Stimulated activated CD4-positive, alpha-beta T cell treated with anti-CD3 and anti-CD28 coated beads, Interleukin-15, amount 100 ng/mL, for 48 hours (primary cell): ENCODE measurements around the gene PSD.

Experiments
- DNase-seq, 2 donors: peaks; one replicate each; pipeline ENCODE4 v3.0.0-alpha.2; 2020; ENCODE audit warnings: low read depth in 2 of 2

Gene PSD

DNA sequence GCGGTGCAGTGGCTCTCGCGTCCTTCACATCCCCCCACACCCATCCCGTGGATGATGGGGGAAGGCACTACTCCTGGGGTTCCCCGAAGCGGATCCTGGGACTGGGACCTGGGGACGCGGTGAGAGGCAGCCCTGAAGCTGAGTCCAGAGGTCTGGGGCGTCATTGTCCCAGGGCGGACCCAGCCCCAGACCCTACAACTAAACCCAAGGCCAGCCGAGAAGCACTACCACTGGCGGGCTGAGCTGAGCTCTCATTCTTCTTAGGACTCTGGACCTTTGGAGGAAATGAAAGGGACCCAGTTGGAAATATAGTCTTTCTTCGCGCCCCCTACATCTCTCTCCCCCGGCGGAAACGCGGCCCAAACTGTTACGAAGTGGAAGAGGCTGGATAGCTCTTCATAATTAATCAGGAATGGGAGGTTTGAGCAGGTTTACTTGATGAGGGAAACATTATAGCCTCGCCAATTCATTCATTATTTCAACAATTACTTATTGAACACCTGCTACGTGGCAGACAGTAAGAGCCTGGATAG, 1.7 kb upstream of the PSD start:
- DNase-seq = no peak

DNA sequence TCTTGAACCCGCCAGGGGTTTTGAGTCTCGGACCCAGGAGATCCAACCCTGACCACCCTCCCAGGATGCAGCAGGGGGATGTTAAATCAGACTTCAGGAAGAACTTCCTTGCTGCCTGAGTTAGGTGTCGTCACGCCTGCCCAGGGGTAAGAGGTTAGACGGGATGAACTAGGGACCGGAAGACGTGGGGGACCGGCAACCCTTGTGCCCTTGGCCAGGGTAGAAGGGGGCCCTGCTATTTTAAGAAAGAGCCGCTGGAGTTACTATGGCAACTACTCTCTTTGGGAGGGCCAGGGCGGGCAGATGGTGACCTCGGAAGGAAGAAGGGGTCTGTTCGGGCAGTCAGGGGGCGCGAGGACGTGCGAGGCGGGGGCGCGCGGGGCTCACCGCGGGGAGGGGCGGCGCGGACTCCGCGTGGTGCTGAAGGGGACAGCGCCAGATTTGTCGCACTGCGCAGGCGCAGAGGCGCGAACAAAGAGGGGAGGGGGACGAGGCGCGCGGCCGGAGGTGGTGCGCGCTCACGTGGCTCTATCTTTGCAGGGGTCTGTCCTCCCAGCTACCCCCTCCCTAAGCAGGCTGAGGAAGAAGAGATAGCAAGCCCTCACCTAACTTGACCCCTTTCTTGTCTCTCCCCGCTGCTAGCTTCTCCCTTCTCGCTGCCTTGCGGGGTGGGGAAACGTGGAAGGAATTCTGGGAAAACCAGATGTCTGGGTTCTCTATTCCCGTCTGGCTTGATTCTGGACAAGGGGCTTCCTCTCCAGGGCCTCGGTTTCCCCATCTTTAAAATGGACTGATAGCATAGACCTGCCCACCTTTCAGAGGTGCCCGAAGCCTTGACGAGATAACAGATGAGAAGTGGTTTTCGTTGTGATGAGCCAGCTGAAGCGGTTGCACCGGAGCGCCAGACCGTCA, 940 bp upstream of the PSD start:
- peak in 1 of 2 donors; percentile 59 for DNase-seq

DNA sequence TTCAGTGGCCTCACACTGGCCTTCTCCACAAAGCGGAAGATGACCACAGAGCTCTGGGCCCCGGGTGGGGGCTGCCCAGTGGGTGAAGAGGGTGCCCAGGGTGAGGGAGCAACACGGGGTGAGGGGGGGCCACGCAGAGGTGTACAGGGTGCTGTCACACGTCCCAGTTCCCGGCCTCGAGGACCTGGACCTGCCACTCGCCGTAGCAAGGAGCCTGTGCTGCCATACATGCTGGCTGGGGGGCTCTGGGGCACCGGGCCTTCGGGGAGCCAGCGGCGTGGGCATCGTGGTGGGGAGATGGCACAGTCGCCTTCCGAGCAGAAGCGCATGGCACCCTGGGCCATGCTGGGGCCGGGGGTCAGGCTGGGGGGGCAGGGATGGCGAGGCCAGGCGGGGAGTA, 1.9 kb downstream of the PSD start:
- no peak for DNase-seq

DNA sequence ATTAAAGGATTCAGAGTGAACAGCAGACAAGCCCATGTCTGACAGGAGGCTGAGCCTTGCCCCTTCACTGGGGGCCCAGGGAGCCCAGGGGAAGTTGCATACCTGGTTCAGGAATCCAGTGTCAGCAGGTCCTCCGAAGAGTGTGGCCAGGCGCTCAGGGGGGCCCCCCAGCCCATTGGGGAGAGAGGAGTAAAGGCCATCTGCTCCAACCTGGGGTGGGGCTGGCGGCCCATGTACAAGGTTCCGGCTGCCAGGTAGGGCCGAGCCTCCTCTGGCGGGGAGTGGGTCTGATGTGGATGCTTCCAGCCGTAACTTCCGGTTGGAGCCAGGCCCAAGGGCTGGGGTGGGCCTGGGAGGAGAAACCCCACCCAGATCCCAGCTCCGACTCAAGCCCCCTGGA, 2.3 kb downstream of the PSD start:
- no peak for DNase-seq

DNA sequence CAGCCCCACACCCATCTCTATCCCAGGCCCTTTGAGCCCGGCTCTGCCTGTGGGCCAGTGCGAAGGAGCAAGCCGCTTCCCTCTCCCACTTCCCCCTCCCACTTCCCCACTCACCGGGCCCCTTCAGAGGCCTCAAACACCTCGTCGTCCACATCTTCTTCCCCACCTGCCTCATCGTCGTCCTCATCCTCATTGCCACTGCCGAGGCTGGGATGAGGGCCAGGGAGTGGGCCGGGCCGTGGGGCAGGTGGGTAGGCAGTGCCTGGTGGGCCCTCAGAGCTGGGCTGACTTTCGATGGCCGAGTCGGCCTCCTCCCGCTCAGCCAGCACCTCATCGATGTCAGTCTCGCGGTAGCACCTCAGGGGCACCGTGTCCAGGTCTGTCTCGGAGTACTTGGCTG, 3.8 kb downstream of the PSD start:
- DNase-seq = no peak

DNA sequence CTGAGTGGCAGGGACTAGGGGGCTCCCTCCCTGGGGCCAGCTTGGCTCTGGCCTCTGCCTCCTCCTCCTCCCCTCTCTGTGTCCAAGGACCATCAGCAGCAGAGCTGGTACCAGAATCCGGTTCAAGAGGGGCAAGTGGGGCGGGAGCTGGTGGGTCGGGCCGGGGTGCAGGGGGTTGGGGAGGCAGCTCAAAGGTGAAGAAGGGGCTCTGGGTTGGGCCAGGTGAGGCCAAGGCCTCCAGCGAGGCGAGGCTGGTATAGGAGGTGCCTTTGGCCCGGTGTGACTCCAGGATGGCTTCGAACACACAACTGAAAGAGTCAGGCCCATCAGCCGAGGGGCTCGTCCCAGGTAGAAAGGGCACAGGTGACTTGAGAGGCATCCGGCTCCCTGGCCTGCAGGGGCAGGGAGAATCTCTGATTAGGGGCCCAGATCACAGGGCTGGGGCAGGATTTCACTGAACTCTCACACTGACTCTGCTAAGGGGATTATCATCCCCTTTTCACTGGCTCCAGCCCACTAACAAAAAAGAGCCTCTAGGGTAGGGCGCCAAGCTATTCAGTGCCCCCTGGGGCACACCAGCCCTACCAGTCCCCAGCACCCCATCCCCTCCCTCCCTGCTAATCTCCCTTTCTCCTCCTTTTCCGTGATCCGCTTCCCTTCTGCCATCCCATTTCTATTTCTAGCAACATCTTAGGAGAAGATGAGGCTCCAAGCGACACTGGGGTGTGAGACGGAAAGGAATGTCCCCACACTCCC, 4.6 kb downstream of the PSD start:
- no peak for DNase-seq

DNA sequence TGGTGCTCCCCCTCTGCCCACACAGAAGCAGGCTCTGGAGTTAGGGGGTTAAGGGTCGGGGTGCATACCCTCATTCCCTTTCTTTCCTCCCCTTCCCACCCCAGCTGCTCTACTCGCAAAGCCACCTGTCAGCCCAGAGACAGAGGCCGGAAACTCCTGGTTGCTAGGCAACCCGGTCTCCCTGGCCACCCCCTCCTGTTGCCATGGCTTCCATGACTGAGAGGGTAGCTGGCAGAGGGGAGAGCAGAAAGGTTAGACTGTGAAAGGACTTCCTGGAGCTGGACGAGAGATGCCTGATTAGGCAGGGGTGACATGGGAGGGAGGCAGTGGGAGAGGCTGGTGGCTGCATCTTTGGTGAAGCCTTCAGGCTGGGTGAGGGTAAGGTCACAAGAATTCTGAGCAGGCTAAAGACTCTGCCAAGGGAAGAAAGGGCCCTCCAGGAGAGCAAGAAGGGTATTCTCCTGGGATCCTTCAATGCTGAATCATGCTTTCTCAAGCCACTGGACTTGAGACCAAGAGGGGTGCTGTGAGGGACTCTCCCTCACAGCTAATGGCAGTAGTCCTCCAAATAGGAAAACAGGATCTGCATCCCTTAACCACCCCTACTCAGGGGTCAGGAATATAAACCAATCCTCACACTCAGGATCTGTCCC, 5.4 kb downstream of the PSD start:
- DNase-seq = no peak

DNA sequence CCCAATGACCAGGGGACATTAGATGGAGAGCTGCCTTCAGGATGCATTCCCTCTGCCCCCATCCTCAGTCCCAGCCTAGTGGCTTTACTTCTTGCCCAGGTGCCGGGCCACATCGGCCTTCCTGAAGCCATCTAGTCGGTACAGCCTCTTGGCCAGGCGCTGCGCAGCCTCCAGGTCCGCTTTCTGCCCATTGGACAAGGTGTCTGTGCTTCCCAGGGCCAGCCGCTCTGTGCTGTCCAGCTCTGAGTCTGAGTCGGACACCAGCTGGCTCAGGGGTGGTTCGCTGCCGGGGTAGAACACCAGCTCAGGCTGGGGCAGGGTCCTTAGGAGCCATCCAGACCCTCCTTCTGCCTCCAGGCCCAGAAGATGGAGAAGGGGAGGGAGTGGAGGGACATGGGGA, 6.3 kb downstream of the PSD start:
- DNase-seq = no peak

DNA sequence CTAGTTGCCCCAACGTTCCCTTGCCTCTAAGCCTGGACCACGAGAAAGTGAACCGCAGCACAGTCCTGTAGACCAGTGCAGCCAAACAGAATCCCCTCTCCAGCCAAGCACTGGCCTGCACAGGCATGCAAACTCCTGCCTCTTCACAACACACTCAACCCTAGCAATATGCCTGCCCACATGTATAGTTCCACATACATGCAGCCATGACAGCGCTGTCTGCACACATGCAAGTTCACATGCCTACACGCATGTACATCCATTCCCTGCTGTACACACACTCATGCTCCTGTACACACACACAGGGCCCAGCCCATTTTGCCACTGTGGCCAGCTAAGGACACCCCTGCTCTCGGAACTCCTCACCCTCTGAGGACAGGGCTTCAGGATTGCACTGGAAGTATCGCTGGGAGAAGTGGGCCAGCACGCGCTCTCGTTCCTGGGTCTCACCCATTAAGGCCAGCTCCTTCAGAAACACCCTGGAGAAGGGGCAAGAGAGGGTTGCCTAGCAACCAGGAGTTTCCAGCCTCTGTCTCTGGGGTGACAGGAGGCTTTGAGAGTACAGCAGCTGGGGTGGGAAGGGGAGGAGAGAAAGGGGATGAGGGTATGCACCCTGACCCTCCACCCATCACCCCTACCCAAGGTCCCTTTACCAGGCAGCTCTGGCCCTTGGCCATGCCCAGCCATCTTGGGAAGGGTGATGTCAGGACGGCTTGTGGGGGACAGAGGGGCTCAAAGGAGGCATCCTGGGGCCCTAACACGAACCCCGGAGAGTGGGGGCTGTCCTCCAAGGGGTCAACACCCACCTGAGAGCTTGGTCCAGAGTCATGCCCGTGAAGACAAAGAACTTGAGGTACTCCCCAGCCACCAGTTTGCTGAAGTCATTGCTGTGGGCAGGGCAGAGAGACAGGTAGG, 7.0 kb downstream of the PSD start:
- no peak for DNase-seq

DNA sequence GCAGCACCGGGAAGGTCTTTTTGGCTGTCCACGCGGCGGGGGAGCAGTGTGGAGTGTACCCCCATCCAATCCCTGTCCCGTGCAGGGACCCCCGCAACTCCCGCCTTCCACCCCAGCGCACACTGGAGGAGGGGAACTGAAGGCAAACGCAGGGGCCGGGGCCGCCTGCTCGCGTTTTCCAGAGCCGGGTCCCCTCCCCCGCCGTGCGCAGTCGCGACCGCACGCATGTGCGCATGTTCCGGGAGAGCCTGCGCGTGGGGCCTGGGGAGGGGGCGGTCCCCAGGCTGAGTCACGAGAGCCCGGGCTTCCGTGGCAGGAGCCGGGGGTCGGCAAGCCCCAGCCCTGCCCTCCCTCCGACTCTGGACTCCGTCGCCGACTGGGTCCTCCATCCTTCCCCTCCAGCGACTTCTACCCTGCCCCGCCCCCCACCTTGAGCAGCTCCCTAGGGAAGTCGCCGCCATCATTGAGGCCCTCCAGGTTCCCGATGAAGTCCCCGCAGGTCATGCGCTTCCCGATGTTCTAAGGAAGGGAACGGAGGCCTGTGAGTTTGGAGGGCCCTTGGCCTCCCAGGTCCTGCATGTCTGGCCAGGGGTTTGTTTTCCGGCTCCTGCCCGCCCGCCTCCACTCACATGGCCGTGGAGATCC, 8.0 kb downstream of the PSD start:
- peak in 1 of 2 donors; percentile 64 for DNase-seq

DNA sequence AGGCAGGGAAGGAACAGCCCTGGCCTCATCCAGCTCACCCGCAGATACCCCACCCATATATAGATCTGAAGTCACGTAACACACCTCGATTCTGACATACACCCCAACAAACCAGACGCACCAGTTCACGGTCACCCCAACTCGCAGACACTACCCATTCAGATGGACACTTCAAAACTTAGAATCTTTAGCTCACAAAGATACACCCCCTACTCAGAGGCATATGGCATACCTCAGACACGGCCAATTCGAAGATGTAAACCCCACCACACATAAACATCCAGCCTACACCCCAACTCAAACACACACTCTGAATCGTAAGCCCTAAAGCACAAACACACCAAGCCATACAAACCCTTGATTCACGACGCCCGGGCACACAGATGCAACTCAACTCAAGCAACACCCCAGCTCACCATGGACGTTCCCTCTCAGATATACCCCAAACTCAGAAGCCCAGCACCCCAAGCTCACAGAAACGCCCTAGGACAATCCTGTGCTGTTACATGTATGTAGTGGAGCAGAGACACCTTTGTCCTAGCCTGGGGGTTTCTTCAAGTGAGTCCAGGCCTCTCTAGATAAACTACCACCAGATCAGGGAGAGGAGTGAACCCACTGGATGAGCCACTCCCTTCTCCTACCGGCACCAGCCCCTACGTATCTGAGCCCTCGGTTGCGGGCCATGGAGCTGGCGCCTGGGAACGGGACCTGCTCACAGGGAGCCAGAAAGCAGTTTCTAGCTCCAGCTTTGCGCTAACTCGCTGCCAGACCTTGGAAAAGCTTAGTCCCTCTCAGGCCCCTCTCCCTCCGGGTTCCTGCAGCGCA, 8.8 kb downstream of the PSD start:
- no peak for DNase-seq

DNA sequence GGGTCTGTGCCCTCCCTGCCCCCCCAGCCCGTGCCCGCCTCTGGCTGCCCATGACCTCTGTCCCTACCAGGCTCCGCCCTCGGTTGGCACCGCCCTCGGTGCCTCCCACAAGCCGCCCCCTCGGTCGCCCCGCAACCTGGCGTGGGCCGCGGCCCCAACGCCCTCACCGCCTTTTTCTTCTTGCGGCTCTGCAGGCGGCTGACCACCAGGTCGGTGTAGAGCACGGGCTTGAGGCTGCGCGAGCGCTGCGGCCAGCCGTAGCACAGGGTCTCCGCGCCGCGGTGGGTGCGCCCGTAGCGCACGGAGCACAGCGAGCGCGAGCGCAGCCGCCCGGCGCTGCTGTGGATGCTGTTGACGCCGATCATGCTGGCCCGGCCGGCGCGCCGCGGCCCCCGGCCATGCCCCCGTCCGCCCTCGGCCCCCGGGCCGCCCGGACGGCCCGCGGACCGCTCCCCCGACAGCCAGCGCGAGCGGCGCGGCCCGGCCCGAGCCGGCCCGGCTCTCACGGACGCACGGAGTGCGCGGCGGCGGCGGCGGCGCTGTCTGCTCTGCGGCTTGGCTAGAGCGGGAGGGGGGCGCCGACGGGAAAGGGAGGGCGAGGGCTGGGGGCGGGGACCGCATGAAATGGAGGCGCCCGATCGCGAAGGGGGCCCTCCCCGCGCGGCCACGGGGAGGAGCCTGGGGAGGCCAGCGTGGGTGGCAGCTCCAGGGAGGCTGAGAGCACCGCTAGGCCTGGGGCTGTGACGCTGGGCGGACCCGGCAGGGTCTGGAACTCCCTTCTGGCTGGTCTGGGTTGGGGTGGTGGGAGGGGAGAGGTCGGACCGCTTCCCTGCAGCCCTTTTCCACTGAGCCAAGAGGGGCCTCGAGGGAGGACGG, 9.6 kb downstream of the PSD start:
- peak; percentile 61 to 80 for DNase-seq

DNA sequence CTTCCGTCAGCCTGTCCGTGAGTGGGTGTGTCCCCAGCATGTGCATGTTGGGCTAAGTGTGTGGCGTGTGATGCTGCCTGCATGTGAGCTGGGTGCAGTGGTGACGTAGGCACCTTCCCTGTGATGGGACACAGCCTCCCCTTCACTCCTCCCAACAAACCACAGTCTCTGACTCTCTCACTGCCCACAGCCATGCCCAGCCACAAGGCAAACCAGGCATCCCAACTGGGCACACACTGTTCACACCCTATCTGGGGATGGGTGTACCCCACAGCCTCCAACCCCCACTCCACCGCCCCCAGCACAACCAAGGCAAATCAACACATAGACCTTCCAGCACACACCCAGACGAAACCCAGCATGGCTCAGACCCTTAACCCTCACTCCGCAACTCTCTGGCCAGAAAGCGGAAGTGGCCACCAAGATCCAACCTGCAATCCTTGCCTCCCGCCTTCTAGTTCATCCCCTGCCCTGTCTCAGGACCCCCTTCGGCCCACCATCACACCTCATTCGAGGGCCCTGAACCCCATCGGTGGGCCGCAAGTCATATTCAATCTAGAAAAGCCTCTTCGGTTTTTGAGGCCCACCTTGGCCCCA, 10.4 kb downstream of the PSD start:
- no peak for DNase-seq

DNA sequence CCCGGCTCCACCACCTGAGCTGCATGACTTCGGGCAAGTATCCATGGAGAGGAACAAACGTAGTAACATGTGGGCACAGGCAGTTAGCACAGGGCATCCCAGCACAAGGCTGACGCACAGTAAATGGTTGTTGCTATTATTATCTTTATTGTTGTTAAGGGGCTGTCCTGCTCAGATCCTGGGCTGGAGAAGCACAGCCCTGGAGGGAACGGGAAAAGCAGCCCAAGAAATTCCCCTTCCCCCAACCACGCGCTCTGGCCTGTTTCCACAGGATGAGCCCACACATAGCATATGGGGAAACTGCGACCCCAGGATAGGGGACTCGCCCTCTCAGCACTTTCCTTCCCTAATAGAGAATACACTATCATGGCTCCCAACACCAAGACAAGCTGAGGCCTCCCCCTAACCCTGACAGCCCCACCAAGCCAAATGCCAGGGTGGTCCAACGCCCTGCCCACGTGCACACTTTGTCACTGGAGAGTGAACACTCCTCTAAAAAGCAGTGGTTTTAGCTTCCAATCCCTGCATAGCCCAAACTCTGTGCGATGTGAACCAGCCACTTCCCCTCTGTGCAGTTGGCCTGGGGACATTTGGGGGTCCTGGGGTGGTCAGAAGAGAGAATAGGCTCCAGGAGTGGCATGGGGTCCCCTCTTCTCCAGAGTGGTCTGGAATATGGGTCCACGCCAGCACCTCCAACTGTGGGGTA, 11.0 kb downstream of the PSD start:
- no peak for DNase-seq

DNA sequence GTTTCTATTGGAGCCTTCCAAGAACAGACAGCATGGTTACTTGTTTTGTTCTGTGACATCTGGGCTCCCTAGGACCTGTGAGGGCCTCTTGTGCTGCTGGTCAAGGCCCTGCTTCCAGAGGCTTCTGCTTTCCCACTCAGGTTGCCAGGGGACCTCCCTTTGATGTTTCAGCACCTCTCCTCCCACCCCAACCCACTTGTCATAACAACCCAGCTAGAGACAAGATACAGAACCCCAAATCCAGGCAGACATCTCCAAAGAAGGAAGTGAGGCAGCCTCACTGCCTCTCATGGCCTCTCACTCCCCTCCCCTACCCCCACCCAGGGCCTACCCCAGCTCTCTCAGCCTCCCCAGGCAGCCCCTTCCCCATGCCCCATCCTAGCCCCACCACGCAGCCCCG, 11.8 kb downstream of the PSD start:
- DNase-seq = no peak

DNA sequence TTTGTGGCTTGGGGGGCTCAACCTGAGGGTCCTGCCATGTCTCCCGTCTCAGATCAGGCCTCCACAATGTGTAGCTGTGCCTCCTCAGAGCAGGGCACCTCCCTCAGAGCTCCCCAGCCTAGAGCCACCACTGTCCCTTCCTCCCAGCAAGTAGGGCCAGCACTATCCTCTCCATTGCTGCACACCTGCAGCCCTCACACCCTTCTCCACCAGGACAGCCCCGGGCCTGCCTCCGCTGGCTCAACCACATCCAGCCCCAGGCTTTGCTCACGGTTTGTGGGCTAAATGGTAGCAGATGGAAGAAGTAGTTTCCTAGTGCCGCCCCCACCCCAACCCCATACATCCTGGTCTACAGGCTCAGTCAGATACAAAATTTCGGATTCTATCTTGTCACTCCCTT, 13.0 kb downstream of the PSD start:
- DNase-seq = no peak

DNA sequence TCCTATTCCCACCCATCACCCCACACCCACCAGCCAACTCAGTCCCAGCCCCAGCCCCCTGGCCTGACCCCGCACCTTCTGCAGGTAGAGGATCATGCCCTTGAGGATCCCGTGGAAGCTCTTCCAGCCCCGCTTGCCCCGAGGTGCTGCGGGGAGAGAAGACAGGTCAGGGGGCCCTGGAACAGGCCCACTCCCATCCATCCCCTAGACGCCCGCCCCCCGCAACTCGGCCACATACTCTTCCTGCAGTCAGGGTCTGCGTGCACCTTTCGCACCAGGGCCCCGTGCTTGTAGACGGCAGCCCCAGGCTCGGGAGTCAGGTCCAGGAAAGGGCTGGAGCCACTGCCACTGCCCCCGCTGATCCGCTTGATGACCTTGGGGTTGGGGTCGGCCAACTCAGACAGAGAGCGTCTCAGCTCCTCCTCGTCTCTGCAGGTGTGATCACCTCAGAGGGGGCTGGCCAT, 13.4 kb downstream of the PSD start:
- DNase-seq = no peak
